Inferior parietal cortex (tissue), 1 donor: ENCODE results near the gene TDRKH.

Experiments
- DNase-seq: peaks from one replicate; pipeline ENCODE4 v3.0.0-alpha.2; 2016; ENCODE audit errors: extremely low spot score

Gene TDRKH

DNA sequence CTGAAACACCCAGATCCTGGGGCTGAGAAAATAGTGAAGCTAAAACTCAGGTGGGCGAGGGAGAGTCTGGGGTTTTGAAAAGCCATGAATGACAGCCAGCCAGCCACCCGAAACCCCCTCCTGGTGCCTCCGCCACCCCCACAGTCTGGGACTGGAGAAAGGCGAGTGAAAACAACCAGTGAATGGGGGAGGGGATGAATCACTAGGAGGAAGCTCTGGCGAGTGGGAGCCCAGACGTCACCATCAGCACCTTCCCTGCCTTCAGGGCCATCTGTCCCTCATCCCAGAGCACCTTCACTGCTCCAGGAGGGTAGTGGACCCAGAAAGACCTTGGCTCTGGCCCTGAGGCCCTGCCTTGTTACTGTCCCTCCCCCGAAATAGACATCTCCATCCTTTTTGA lies 32.1 kb upstream of the TDRKH start:
- no peak for DNase-seq

DNA sequence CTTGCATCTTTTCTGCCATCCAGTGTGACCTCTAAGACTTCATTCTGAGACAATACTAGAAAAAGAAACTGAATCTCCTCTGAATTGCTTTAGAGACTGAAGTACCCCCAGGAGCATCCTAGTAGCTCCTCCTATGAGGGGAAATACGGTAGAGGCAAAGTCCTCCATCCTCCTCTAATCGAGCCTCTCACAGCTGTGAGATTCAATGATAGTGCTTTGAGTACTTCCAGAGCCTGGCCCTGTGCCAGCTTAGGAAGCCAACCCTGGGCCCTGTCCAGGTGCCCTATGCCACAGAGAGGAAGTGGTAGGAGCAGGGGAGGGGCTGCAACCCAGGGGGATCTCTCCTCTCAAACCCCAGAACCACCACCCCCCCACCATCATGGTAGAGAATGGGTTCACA lies 30.6 kb upstream of the TDRKH start:
- no peak for DNase-seq

DNA sequence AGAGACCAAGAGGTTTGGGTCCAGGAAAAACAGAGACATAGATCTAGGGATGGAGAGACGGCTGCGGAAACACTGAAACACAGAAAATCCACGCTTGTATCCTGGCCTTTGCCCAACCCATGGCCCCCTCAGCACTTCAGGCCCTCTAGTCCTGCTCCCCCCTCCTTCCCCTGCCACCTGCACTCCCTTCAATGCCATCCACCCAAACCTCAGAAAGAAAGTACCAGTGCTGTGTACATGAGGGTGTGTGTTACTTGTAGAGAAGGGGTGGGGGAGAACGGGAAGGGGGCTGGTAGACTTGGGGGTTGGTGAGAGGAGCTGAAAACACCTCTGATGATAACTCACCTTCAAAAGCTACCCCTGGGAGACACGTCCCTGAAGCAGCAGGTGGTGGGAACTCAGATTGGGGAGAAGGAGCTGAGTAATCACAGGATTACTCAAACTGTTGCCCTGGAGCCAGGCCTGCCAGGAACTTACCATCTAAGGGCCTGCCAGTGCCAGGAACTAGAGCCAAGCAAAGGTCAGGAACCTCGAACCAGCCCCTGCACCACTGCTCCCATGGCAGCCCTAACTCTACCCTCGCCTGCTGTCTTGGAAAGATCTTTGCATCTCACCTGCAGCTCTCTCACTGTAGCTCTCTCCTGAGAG lies 29.8 kb upstream of the TDRKH start:
- no peak for DNase-seq

DNA sequence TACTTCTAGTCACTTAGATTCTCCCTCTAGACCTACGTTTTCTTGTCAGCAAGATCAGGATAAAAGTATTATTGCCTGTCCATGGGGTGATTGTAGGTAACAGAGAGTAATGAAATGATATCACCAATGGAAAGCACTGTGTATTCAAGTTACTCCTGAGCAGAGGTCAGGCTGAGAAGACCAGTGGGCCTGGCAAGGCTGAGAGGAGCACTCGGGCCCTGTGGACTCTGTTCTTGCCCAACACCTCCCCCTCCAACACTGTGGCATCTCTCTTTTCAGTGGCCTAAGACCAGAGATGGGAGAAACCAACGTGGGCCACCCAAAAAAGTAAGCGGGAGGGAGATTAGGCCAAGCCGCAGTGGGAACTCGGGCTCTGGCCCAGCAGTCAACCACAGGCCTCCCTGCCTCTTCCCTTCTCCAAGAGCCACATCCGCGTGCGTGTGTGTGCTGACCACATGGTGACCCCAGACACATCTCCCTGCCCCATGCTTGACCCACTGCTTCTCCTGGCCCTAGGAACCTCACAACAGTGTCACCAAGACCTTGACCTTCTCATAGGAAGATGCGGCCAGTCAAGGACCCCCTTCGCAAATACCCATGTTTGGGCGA lies 29.0 kb upstream of the TDRKH start:
- no peak for DNase-seq

DNA sequence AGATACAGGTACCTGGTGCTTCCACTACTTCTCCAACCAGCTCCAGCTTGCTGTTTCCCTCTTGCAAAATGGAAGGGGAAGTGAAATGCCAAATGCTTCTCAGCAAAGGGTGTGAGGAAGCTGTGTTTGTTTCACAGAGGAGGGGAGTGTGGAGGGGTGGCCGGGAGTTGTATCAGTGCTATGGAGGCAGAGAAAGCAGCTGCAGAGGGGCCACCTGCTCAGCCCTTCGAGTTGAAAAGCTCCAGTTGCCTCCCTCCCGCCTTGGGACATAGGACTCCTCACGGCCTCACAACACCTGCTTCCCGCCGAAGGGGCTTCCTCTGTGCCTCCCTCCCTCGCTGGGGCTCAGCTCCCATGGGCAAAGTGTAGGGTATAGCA lies 27.0 kb upstream of the TDRKH start:
- no peak for DNase-seq

DNA sequence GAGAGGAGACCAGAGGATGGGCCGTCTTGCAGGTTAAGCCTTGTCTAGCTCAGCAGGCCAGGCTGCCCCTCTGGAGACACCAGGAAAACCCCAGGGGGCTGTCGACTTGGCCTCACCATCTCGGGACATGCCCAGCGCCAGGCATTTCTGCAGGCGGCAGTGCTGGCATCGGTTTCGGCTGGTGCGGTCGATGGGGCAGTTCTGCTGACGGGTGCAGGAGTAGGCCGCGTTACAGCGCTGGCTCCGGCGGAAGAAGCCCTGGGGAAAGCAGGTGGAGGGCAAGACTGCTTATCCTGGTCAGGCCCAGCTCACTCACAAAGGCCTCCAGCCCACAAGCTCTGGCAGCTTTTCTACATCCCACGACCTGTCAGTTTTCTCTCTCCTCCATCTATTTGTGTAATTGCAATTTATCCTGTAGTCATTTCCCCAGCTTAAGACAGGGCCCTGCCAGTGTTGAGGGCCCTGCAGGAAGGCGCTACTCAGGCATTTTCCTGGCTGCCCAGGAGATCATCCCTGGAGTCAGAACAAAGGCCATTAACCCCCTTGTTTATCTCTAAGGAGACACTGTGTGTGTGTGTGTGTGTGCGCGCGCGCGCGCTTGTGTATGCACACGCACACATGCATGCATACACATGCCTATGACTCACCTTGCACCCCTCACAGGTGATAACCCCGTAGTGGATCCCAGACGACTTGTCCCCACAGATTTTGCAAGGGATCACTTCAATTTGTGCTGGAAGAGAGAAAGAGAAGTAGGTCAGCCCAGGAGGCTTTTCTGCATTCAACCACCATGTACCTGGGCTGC lies 26.4 kb upstream of the TDRKH start:
- no peak for DNase-seq

DNA sequence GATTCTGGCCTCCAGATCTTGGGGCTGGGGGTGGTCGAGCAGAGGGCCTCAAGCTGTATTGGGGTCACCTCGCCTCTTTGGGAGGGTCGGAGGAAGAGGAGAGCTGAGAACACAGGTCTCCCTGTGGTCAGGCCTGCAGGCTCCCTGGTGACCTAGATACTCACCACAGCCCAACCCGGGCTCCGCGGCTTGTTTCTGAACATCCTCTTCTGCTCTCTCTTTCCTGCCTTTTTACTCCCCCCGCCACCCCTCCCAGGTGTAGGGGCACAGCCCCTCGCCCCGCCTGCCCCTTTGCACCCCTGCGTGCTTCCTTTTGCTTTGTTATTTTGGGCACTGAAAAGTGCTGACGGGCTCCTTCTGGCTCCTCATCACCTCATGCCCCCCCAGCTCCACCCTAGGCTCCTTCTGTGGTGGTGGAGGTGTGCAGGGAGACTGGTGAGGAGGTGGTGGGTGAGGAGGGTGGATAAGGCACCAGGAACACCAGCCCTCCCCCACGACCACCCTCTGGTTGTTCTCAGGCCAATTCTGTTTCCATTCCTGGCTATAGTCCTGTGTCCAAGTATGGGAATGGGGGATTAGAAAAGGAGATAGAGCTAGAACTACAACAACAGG lies 25.5 kb upstream of the TDRKH start:
- no peak for DNase-seq

DNA sequence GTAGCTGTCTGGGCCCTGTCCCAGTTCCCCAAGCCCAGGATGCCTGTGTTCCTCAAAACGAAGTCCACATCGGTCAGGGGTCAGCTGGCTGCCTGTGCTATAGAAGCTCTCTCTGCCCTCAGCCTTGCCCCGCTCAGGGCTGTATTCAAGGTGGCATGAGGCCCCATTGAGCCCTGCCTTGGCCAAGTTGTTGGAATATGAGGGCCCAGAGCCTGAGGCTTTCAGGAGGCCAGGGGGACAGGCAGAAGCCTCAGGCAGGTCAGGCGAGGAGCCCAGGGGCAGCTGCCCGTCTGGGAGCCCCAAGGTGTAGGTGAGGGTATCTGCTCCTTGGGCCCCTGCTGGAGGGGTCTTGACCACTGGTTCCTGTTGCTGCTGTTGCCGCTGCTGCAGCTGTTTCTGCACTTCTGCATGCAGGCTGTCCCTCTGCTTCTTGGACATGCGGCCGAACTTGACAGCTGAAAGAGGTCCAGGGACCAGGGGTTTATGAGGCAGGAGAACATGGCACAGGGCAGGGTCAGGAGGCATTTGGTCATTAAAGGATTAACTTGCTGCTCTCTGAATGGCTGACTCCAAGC lies 24.8 kb upstream of the TDRKH start:
- no peak for DNase-seq

DNA sequence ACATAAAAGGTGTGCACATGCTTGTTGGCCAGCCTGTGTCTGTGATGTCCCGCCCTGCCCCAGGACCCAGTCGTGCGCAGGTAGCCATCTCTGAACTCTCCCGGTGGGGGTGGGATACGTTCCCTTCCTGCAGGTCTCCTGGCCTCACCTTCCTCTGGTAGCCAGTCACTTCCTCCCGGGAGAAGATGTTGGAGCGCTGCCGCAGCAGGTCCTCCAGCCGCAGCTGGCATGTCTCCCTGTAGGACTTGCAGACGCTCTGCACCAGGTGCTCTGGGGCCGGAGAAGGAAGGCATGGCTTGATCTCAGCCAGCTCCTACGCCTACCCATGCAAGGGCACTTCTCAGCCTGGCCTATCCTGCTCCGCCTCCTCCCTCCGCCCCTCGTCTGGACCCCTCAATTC lies 24.1 kb upstream of the TDRKH start:
- DNase-seq, result no peak

DNA sequence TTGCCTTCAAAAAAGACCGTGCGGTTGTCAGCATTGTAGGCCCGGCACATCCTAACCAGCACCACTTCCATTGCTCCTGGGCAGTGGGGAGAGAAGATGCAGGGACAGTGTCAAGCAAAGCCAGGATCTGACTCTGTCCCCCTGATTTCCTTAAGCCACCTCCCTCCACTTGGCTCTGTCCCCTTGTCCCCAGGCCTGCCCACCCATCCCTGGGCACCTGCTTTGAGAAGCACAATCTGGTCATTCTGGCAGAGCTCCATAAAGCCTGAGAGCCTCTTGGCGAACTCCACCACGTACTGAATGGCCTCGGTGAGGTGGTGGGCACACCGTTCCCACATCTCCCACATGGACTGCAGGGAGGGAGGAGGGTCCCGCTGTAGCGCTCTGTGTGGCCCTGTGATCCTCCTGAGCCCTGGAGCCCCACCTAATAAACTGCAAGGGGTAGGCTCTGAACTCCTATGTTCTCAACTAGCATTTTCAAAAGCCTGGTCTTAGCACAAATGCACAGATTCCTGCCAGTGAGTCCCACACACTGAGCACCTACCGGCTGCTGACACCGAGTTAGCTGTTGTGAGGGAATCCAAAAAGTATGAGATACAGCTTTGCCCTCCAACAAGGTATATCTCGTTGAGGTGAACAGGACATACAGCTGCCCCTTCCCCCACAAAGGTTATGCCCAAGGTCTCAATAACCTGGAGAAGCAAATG lies 23.1 kb upstream of the TDRKH start:
- DNase-seq, result no peak

DNA sequence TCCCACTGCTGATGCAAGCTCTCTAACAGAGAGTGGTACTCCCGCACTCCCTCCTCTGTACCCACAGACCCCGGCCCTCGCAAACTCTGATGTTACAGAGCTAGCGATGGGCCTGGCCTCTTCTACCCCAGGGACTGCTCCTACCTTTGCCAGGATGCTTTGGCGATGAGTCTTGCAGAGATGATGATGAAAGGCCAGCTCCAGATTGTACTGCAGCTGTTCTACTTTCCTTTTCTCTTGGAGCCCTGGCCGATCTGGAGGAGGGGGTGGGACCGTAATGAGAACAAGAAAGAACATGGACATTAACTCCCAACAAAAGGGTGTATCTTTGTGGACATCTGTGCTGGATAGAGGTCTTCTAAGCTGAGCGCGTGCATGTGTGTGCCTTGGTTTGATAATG lies 20.9 kb upstream of the TDRKH start:
- no peak for DNase-seq

DNA sequence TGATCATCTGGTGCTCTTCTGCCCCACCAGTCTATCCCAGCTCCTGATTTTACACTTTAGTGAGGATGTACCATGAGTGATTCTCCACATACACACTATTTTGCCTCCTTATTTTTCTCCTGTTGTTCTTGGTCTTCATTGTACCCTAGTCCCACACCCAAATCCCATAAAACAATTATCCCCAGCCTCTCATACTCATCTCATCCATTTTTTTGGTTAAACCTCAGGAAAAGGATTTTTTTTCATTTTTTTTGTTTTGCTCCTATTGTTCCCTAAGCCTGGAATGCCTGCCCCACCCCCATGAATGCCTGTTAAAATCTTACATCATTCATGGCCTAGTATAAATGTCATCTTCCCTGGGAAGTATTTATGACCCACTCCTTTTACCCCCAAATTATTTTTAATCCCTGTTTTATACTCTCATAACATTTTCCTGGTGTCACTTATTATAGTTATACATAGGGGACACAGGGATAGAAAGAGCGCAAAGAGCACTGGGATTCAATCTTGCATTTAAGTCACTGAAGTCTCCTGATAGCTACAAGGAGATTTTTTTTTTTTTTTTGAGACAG lies 19.8 kb upstream of the TDRKH start:
- DNase-seq, result no peak

DNA sequence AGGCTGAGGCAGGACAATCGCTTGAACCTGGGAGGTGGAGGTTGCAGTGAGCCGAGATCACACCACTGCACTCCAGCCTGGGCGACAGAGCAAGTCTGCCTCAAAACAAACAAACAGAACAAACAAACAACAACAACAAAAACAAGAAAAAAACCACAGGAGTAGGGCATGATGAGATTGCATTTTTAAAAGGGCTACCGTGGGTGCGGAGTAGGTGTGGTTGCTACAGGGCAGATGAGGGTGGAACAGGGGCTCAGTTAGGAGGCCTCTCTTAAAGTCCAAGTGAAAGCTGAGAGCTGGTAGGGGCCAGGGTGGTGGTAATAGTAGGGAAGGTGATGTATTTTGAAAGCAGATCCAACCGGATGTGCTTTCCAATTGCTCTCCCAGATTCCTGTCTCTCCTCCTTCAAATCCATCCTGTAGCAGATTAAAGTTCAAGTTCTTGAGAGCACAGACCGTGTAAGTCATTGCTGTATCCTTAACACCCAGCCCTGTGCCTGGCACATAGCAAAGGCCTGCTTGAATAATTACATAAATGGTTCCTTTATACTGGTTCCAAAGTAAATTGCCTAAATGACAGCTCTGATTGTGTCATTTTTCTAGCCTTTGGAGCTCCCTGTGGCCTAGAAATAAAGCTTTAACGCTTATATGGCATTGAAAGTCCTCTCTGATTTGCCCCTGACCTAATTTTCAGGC lies 19.1 kb upstream of the TDRKH start:
- peak; percentile 36 for DNase-seq

DNA sequence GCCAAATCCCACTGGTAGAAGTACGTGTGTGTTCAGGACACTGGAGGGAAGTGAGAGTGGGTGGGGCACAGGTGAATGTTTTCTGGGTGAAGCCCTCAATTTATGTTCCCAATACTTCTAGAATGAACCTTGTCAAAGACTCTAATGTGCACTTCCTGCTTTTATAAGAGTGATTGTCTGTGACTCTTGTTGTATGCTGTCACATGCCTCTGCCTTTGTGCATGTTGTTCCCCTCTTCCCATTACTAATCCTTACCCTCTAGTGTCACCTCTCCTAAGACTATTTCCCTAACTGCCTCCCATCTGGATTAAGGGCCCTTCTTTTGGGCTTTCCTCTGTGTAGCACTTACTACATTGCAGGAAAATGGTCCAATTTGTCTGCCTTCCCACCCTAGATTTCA lies 17.5 kb upstream of the TDRKH start:
- no peak for DNase-seq

DNA sequence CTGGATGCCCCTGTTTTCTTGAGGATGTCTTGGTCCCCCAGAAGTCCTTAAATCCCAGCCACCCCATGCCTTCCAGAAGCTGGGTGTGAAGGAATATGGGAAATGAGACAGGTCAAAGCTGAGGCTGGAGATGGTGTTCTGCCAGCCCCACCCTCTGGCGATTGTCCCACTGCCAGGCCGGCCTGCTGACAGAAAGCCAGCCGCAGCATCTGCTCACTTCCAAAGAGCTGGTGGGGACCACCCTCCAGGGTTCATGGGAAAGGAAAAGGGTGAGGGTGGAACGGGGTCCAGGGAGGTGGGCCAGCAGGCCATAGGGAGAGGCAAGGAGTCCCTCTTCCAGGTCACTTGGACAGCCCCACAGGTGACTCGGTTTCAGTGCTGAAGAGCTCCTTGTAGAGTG lies 16.8 kb upstream of the TDRKH start:
- DNase-seq, result no peak

DNA sequence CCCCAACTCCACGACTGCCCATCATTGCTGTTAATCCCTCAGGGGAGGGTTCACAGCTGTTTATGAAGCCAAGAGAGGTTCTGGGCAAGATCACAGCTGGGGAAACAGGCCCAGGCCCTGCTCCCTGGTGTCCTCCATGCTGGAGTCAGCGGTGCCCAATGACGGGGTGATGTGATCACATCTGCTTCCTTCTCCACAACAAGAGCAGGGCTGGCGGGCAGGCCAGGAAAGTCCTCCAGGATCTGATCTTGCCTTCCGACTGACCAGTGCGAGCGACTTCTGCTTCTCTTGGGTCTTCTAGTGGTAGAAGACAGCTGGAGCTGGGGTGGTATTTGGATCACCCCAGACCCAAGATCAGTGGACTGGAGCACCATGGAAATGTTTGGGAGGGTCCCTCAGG lies 15.9 kb upstream of the TDRKH start:
- no peak for DNase-seq

DNA sequence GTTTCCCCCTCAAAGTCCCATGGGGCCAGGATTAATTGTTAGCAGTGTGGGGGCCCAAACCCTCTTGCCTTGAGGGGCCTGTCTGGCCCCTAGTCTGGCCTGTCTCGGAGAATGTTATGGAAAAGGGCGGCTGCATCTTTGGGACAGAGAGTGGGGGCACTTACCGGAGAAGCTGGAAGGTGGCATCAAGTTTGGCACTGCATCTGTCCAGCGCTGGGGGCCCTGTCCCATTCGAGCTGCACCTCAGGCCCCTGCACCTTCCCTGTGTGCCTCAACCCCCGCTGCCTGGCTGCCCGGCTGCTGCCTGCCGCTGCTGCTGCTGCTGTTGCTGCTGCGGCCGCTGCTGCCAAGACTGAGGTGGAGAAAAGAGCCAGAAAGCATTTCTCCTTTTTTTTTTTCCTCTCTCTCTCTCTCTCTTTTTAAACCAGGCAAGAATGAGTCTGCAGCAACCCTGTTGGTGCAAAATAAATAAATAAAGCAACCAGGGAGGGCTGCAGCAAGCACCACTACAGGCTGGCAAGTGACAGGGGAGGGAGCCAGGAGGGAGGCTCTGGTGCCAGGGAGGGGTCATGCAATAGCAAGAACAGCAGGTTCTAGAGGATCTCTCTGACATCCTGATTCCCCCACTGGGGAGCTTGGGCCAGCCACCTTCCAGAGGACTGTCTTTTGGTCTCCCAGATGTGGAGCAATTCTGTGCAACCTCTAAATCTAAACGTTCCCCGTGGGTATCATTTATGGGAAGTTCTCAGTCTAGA lies 14.9 kb upstream of the TDRKH start, which contains the start of gene LINGO4:
Gene LINGO4 (minus strand): TSS at position 354 of the 755 bp plus-strand sequence. CDS start 2,715 bp downstream, outside the sequence.
- DNase-seq, result no peak

DNA sequence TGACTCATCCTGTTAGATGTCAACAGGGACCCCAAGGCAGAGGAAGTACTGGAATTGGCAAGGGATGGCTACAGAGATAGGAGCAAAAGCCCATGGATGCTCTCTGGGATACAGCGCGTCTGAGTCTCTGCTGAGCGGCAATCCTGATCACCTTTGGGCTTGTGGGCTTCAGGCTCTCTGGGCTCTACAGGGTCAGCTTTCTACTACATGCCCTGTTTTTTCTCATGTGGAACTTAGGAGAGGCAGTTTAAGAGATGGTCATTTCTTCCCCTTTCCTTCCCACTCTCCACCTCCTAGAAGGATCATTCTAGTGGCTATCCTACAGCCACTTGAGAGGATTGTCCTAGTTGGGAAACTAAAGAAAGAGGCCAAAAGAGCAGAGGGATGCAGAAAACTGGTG lies 13.6 kb upstream of the TDRKH start:
- no peak for DNase-seq

DNA sequence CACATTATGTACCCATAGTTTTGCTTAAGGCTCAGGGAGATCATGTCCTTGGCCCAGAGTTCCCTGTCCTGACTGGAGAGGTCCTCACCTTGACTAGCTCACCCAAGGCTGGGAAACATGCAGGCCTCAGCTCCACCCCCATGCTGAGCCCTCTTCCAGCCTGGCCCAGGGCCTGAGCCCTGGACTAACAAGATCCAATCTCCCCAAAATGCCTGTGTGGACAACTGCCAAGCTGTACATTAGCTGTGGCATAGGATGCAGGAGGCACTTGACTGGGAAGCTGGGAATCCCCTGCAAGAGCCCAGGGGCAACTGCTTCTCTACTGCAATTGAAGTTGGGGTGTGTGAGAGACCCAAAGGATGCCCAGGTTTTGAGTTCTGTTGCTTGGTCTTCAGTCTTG lies 12.9 kb upstream of the TDRKH start:
- DNase-seq, result no peak

DNA sequence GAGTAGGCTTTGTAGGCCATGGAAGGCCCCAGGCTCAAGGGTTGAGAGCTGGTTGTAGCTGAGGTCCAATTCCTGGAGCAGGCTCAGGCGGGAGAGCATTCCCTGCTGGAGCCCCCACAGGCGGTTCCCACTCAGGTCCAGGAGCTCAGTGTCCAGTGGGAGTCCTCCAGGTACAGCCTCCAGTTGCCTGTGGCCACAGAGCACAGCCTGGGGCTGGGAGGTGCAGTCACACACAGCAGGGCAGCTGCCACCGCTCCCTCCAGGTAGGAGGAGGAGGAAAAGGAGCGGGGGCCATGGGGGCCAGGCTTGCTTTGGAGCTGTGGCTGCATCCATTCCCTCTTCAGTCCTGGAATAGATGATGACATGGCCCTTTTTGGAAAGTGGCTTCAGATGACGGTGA lies 12.1 kb upstream of the TDRKH start:
- no peak for DNase-seq
